Astrocyte (in vitro differentiated cells and primary cell): ENCODE measurements around the gene DERL3.

Experiments used
- CTCF ChIP-seq: IDR thresholded peaks from 2 replicates; pipeline ENCODE4 v1.5.1; 2011; ENCODE audit warnings: low read depth, mild to moderate bottlenecking, inconsistent platforms, low read length, moderate library complexity; ENCODE audit not compliant: insufficient read depth
- EZH2 ChIP-seq: IDR thresholded peaks from 2 replicates; pipeline ENCODE4 v1.6.1; 2012; ENCODE audit warnings: mild to moderate bottlenecking, low read length, inconsistent platforms; ENCODE audit not compliant: insufficient read depth

GRCh38 chr22:23878219-23878618 is 39.4 kb upstream of the DERL3 start:
- TF ChIP-seq CTCF: no peak
- no peak for TF ChIP-seq EZH2
